Measurements from ENCODE around the gene LOXL4.

DNA sequence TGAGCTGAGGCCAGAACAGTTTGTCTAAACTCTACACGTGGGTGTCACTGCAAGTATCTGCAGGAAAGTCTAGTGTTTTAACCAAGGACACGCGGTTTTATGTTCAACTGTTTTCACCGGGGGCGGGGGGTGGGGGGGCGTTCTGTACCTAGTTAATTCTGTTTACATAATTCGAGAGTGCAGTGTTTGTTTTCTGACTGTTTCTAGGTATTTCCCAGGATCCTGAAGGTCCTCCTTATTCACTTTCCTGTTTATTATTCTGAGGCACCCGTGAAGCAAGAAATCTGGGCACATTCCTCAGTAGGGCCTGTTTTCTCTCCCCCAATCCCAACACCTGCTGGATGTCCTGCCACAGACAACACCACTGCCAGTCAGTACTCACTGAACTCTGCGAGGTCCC is 7.6 kb downstream of the LOXL4 start:
- TF ChIP-seq, protein P1, sequence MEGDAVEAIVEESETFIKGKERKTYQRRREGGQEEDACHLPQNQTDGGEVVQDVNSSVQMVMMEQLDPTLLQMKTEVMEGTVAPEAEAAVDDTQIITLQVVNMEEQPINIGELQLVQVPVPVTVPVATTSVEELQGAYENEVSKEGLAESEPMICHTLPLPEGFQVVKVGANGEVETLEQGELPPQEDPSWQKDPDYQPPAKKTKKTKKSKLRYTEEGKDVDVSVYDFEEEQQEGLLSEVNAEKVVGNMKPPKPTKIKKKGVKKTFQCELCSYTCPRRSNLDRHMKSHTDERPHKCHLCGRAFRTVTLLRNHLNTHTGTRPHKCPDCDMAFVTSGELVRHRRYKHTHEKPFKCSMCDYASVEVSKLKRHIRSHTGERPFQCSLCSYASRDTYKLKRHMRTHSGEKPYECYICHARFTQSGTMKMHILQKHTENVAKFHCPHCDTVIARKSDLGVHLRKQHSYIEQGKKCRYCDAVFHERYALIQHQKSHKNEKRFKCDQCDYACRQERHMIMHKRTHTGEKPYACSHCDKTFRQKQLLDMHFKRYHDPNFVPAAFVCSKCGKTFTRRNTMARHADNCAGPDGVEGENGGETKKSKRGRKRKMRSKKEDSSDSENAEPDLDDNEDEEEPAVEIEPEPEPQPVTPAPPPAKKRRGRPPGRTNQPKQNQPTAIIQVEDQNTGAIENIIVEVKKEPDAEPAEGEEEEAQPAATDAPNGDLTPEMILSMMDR (IDR thresholded peaks at IDR 0.05): no peak
- TF ChIP-seq POLR2A (IDR thresholded peaks at IDR 0.05): no peak
